CD4-positive, alpha-beta T cell treated with Interleukin-12 subunit alpha and Interleukin-12 subunit beta, for 1 hour (primary cell): ENCODE data around the gene CD2.

Source experiments
- DNase-seq: peaks from one replicate; pipeline ENCODE4 v3.0.0-alpha.2; 2020

CD2 gene

GRCh38 chr1:116786049-116786448, 31.8 kb downstream of the CD2 start:
- DNase-seq = no peak

GRCh38 chr1:116791727-116792126, 37.5 kb downstream of the CD2 start:
- no peak for DNase-seq

GRCh38 chr1:116793357-116793935, 39.2 kb downstream of the CD2 start:
- no peak for DNase-seq

GRCh38 chr1:116794371-116794770, 40.1 kb downstream of the CD2 start:
- no peak for DNase-seq

- no peak for DNase-seq
Observed at GRCh38 chr1:116794804-116795481, 40.7 kb downstream of the CD2 start.

- DNase-seq = no peak
Observed at GRCh38 chr1:116795482-116795829, 41.2 kb downstream of the CD2 start.

GRCh38 chr1:116804736-116805135, 50.5 kb downstream of the CD2 start:
- DNase-seq = no peak

- DNase-seq = no peak
Observed at GRCh38 chr1:116805398-116805797, 51.2 kb downstream of the CD2 start.

GRCh38 chr1:116806245-116806644, 52.0 kb downstream of the CD2 start:
- DNase-seq = peak; percentile 72

GRCh38 chr1:116806671-116807070, 52.4 kb downstream of the CD2 start:
- DNase-seq = no peak

- DNase-seq = no peak
Observed at GRCh38 chr1:116807394-116808199, 53.4 kb downstream of the CD2 start.

- DNase-seq = peak; percentile 41
Observed at GRCh38 chr1:116808200-116808847, 54.1 kb downstream of the CD2 start.

GRCh38 chr1:116808848-116809508, 54.7 kb downstream of the CD2 start:
- peak; percentile 55 for DNase-seq

GRCh38 chr1:116811321-116811720, 57.1 kb downstream of the CD2 start:
- no peak for DNase-seq

GRCh38 chr1:116814926-116815723, 60.9 kb downstream of the CD2 start:
- DNase-seq = no peak

GRCh38 chr1:116817582-116818064, 63.4 kb downstream of the CD2 start:
- peak; percentile 84 for DNase-seq
